Common myeloid progenitor, CD34-positive (primary cell): ENCODE data around the gene RUVBL1. TPM values are rescaled to one million over a fixed set of nuclear protein-coding genes. Genes with fewer than 3 reads are reported as not detected.
A peak's percentile ranks its signal among the peaks of the same experiment; 100 is the strongest.

Experiments
- CTCF ChIA-PET: fragments of 350-600 bp; sonication (Branson Sonifier 250); formaldehyde crosslinking; loops from one replicate; lab custom pipeline; 2021; ENCODE audit warnings: antibody characterized with exemption; lab: Charles Lee
- POLR2A ChIA-PET: fragments of 350-600 bp; sonication (Branson Sonifier 250); formaldehyde crosslinking; loops from one replicate; lab custom pipeline; 2021; ENCODE audit warnings: antibody characterized with exemption; lab: Charles Lee
- DNase-seq, 3 donors: peaks; one replicate each; pipeline versions ENCODE4 v3.0.0 to v3.0.0-alpha.2; 2013
- H3K27ac ChIP-seq, 2 experiments: 1 replicate in 1 of 2; 2 replicates in 1 of 2; pipeline ENCODE4 v1.7.0; 2013; ENCODE audit warnings: inconsistent platforms in 2 of 2, low read length in 2 of 2, mild to moderate bottlenecking in 2 of 2, low read depth in 1 of 2, moderate library complexity in 1 of 2; ENCODE audit not compliant: severe bottlenecking in 2 of 2, insufficient read depth in 1 of 2, poor library complexity in 1 of 2
- H3K27me3 ChIP-seq, 5 experiments: replicated peaks in 2 of 5; 1 replicate in 3 of 5; 2 replicates in 2 of 5; pipeline versions ENCODE4 v1.6.1 to v1.7.0; 2013; ENCODE audit warnings: low read length in 4 of 5, mild to moderate bottlenecking in 2 of 5, moderate library complexity in 2 of 5, inconsistent platforms in 1 of 5; ENCODE audit not compliant: insufficient read depth in 5 of 5, control insufficient read depth in 4 of 5
- H3K36me3 ChIP-seq, 4 experiments: 1 replicate in 2 of 4; 2 replicates in 2 of 4; pipeline versions ENCODE4 v1.6.1 to v1.7.0; 2013; ENCODE audit warnings: low read length in 3 of 4, control low read depth in 1 of 4, mild to moderate bottlenecking in 1 of 4; ENCODE audit not compliant: control insufficient read depth in 4 of 4, insufficient read depth in 4 of 4
- H3K4me1 ChIP-seq, 4 experiments: 1 replicate in 3 of 4; 2 replicates in 1 of 4; pipeline versions ENCODE4 v1.6.1 to v1.7.1; 2013; ENCODE audit warnings: low read length in 3 of 4, mild to moderate bottlenecking in 3 of 4, control low read depth in 1 of 4, inconsistent platforms in 1 of 4, moderate library complexity in 1 of 4; ENCODE audit not compliant: control insufficient read depth in 4 of 4, insufficient read depth in 4 of 4; ENCODE audit errors: control extremely low read depth in 1 of 4
- H3K4me3 ChIP-seq, 7 experiments: 1 replicate in 4 of 7; 2 replicates in 3 of 7; pipeline versions ENCODE4 v1.5.1 to v1.7.0; 2013; ENCODE audit warnings: mild to moderate bottlenecking in 7 of 7, low read length in 6 of 7, moderate library complexity in 6 of 7, inconsistent platforms in 2 of 7, low read depth in 2 of 7, control low read depth in 1 of 7; ENCODE audit not compliant: insufficient read depth in 4 of 7, control insufficient read depth in 1 of 7; ENCODE audit errors: extremely low read depth in 1 of 7
- H3K9me3 ChIP-seq, 5 experiments: 1 replicate in 4 of 5; 2 replicates in 1 of 5; pipeline versions ENCODE4 v1.6.1 to v1.7.1; 2013; ENCODE audit warnings: low read length in 4 of 5, mild to moderate bottlenecking in 2 of 5, inconsistent platforms in 1 of 5, low read depth in 1 of 5, moderate library complexity in 1 of 5; ENCODE audit not compliant: control insufficient read depth in 4 of 5, insufficient read depth in 2 of 5; ENCODE audit errors: control extremely low read depth in 1 of 5
- WGBS: methylation state at CpG from one replicate; pipeline ENCODE4 v1.1.5; 2013; ENCODE audit not compliant: insufficient coverage; 5-methylcytosine and 5-hydroxymethylcytosine counted together
- polyA plus RNA-seq: library from polyadenylated mRNA; unstranded; fragments of 120-200 nt; gene quantifications from one replicate; pipeline ENCODE4 v1.2.1, GENCODE V29; 2013

RUVBL1 gene
- 46.5 TPM for polyA plus RNA-seq

DNA sequence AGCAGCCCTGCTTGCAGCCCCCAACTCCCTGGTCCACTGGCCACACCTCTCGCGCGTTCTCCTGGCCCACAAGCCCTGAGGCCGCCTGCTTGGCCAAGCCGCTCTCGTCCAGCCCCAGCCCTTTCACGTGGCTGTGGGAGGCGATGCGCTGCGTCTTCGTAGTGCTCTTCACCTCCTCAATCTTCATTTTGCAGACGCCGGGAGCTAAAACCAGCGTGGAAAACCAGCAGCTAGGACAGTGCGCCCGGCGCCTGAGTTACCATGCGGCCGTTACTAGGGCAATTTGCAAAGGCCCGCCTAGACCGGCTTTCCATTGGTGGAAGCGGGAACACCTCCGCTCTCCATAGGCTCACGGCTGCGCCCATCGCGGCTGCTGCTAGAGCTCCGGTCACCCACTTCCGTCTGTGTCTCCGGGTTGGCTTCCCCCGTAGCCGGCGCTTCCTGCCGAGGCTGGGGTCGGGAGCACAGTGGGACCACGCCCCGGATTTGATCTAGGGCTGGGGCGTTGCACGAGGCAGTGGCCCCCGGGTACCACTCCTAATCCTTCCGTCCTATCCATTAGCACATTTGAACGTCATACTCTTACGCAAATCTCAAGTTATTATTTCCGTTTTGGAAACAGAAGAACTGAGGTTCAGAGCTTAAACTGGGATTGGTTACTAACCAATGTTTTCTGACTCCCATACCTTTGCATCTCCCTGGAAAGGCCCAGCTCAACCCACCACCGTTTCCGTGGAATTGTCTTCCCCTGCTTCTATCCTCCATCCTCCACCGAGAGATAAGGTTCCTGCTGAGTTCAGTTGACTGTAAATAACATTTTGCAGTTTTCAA lies at the start of gene RUVBL1:
Gene RUVBL1, minus strand, starts transcription at position 275 of the 831 bp plus-strand sequence. Its CDS starts 88 bp downstream, at position 187.
- Histone ChIP-seq H3K27ac (peak within 1 kb of the TSS; percentile 82 to 91), H3K4me1 (peaks cover 7 to 20% (median 10%) of the 10 kb centered on the region in 4 experiments), H3K4me3 (peak within 1 kb of the TSS; percentile 66 to 99 (median 97)), H3K36me3 (peaks cover 0 to 5% (median 4%) of the 10 kb centered on the region in 4 experiments), H3K9me3 (no peaks in the 10 kb centered on the region), H3K27me3 (peaks cover 0 to 2% (median 0%) of the 10 kb centered on the region in 5 experiments)
- peak; percentile 98 to 99 (median 98) for DNase-seq
- POLR2A ChIA-PET, result interaction anchor here (0.6 to 0.9 kb wide), 2 partner anchors 29 to 485 kb away, joined by 4 to 5 read pairs; partner anchors contain the start of gene EEFSEC
- CTCF ChIA-PET, result interaction anchor here (0.6 to 3.4 kb wide), 8 partner anchors 9 to 216 kb away, joined by 3 to 11 read pairs (median 3); partner anchors contain the start of gene EEFSEC
- 3% methylated on average over 46 of the region's 47 CpGs for WGBS

DNA sequence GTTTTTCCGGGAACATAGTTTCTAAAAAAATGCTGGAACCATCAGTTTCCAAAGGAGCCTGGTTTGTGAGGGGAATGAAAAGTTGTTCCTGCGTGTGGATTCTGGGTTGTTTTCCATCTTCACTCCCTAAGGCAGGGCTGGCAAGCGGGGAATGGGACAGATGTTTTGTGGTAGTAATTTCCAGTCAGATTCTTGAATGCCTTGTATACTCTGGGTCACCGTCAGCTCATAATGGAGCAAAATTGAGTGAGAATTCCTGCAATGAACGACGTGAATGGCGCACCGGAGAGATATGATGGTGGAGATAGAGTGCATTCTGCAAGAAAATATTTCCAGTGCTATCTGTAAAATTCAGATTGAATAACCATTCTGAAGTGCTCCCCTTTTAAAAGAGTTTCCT lies 49.6 kb upstream of the RUVBL1 start:
- CTCF ChIA-PET, result interaction anchor here (1.1 to 2.1 kb wide), 2 partner anchors 11 to 149 kb away, joined by 3 to 7 read pairs; no protein-coding TSS in a partner anchor
- Histone ChIP-seq H3K4me3 (no peak overlapping the region), H3K27me3 (no peaks in the 10 kb centered on the region), H3K27ac (no peak overlapping the region), H3K4me1 (peaks cover 5 to 40% (median 12%) of the 10 kb centered on the region in 4 experiments), H3K36me3 (no peaks in the 10 kb centered on the region), H3K9me3 (no peaks in the 10 kb centered on the region)
- POLR2A ChIA-PET, result no interaction called here
- WGBS, result 100% methylated on average over 8 of the region's 8 CpGs
- no peak for DNase-seq

DNA sequence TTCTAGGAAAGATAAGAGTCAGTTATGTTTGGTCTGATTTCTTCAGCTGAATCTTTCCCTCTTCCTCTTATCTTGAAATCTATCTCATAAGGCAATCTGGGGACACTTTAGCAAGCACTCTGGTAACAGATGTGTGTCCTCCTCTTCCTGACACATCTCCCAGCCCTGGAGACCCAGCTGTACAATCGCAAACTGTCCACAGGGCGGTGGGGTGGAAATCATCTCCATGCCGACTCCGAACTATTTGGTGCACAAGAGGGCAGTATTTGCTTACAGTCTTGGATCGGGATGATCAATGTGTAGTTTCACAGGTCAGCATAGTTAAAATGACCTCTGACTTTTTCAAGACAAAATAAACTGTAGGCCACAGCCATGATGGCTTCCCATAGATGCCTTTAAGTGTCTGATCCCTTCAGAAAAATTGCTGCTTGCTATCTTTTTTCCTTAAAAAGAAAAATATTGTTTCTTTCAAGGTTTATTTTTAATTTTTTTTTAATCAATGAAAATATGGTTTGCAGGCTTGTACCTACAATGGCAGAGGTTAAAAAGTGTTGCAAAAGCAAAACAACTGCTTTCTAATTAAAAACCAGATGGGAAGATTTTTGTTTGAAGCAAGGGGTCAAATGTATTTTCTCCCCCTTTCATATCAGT lies 47.4 kb upstream of the RUVBL1 start:
- Histone ChIP-seq H3K27ac (no peak overlapping the region), H3K4me1 (peaks cover 5 to 38% (median 12%) of the 10 kb centered on the region in 4 experiments), H3K9me3 (no peaks in the 10 kb centered on the region), H3K36me3 (peaks cover 0 to 5% (median under 1%) of the 10 kb centered on the region in 4 experiments), H3K4me3 (no peak overlapping the region), H3K27me3 (no peaks in the 10 kb centered on the region)
- 58% methylated on average over 5 of the region's 5 CpGs for WGBS
- DNase-seq, result peak; percentile 58 to 69 (median 67)
- CTCF ChIA-PET, result interaction anchor here (0.6 to 1.3 kb wide), 2 partner anchors 152 to 436 kb away, joined by 3 to 4 read pairs; no protein-coding TSS in a partner anchor
- POLR2A ChIA-PET, result interaction anchor here (0.5 kb wide), 1 partner anchor 1185 kb away, joined by 3 read pairs; no protein-coding TSS in a partner anchor

DNA sequence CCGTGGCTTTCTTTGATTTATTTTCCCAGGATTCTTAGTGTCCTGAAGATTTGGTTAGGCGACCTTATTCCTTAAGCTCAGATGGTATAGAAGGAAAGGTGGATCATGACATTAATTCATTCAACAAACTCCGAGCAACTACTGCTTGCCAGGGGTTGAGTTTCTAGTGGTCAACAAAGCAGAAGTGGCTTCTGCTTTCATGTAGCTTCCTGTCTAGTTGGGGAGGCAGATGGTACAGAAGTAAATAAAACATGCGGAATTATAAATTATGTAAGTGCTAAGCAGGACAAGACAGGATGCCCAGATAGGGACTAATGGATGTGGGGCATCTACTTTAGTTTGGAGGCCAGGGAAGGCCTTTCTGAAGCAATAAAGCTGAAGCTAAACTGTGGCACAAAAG lies 45.2 kb upstream of the RUVBL1 start:
- ChIA-PET POLR2A (no interaction called here), CTCF (interaction anchor here (1.0 kb wide), 1 partner anchor 21 kb away, joined by 3 read pairs; no protein-coding TSS in a partner anchor)
- DNase-seq, result peak in 1 of 3 donors; percentile 32
- Histone ChIP-seq H3K4me1 (peaks cover 0 to 19% (median 0%) of the 10 kb centered on the region in 4 experiments), H3K36me3 (peaks cover 0 to 11% (median under 1%) of the 10 kb centered on the region in 4 experiments), H3K4me3 (no peak overlapping the region), H3K9me3 (no peaks in the 10 kb centered on the region), H3K27ac (no peak overlapping the region), H3K27me3 (no peaks in the 10 kb centered on the region)
- WGBS, result 80% methylated on average over 1 of the region's 4 CpGs

DNA sequence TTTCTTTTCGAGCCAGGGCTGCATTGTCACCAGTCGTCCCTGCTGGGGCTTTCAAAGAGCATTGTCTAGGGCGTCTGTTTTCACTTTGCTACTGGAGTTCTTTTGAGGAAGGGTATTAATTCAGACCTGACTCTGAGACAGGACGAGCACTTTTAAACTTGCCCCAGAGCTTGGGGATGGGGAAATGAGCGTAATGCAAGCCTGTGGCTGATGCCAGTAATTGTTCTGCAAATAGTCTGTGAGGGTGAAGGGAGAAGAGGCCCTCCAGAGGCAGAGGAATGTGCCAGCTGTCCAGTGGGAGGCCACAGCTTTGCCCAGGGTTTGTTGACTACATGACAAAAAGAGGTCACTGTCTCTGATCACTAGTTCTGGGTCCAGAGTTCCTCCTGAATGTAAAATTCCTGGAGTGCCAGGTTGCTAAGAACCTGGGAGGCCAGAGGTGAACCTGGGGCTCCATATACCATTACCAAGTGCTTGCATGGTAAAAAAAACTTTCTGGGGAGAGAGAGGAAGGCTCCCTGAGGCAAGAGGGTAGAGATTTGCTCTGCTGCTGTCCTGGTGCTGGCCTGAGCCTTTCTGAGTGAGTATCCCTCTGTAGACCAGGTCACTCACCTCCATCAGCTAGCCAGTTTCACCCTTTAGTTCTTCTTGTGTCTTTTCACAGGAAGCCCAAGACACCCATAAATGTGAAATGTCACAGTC lies 44.5 kb upstream of the RUVBL1 start:
- Histone ChIP-seq H3K4me3 (no peak overlapping the region), H3K9me3 (no peaks in the 10 kb centered on the region), H3K27me3 (no peaks in the 10 kb centered on the region), H3K36me3 (peaks cover 0 to 11% (median under 1%) of the 10 kb centered on the region in 4 experiments), H3K4me1 (peaks cover 0 to 16% (median 0%) of the 10 kb centered on the region in 4 experiments), H3K27ac (no peak overlapping the region)
- 96% methylated on average over 5 of the region's 5 CpGs for WGBS
- no peak for DNase-seq
- ChIA-PET POLR2A (no interaction called here), CTCF (interaction anchor here (1.0 kb wide), 2 partner anchors 11 to 20 kb away, joined by 3 read pairs; no protein-coding TSS in a partner anchor)

DNA sequence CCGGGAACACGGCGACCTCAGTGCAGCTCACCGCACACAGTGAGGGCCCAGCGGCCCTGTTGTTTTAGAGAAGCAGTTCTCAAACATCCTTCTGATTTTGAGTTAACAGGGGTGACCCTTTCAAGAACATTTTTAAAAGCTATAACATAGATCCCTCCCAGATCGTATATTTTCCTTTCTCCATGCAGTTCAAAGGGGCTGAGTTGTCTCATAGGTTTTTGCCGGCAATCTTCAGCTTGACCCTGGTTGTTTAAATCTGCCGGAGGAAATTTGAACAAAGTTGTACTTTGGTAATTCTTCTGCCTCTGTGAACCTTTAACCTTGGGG lies 44.0 kb upstream of the RUVBL1 start:
- Histone ChIP-seq H3K27me3 (no peaks in the 10 kb centered on the region), H3K36me3 (peaks cover 0 to 11% (median under 1%) of the 10 kb centered on the region in 4 experiments), H3K27ac (no peak overlapping the region), H3K4me3 (no peak overlapping the region), H3K9me3 (no peaks in the 10 kb centered on the region), H3K4me1 (peaks cover 0 to 16% (median 0%) of the 10 kb centered on the region in 4 experiments)
- ChIA-PET POLR2A (no interaction called here), CTCF (interaction anchor here (1.0 kb wide), 1 partner anchor 11 kb away, joined by 3 read pairs; no protein-coding TSS in a partner anchor)
- 98% methylated on average over 8 of the region's 8 CpGs for WGBS
- no peak for DNase-seq
